Neural cell (in vitro differentiated cells): ENCODE measurements around the gene CYRIA.

Experiments used
- EZH2 ChIP-seq: fragments of 200-600, 300-800 bp; shearing (Covaris generic), sonication (generic); IDR thresholded peaks from 2 replicates; pipeline ENCODE4 v1.6.1; 2014; ENCODE audit warnings: antibody characterized with exemption, low read length, borderline replicate concordance, mild to moderate bottlenecking; ENCODE audit not compliant: insufficient read depth, poor library complexity, severe bottlenecking
- POLR2AphosphoS5 ChIP-seq: IDR thresholded peaks from 2 replicates; pipeline ENCODE4 v1.6.1; 2012
- TF ChIP-seq, protein P1 (sequence below): fragments of 450-650 bp; IDR thresholded peaks from 2 replicates; pipeline ENCODE4 v1.5.1; 2014; ENCODE audit warnings: antibody characterized with exemption, mild to moderate bottlenecking, moderate library complexity; ENCODE audit not compliant: poor library complexity, severe bottlenecking
- TF ChIP-seq, protein P2 (sequence below): IDR thresholded peaks from 2 replicates; pipeline ENCODE4 v1.6.1; 2012; ENCODE audit warnings: borderline replicate concordance

DNA sequence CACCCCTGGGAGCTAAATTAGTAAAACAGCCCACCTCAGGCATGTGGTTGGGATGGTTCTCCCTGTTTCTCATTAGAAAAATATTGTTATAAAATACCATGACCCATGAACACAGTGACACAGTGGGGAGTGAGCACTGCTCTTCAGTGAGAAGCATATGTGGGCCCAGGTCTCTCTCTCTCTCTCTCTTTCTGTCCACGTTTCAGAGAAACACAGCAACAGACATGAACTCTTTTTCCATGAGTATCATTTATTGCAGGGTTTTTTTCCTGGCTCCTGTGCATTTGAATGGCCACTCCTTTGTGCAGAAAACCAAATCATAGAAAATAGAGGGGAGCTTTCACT lies 41.2 kb downstream of the CYRIA start:
- TF ChIP-seq, protein P1, sequence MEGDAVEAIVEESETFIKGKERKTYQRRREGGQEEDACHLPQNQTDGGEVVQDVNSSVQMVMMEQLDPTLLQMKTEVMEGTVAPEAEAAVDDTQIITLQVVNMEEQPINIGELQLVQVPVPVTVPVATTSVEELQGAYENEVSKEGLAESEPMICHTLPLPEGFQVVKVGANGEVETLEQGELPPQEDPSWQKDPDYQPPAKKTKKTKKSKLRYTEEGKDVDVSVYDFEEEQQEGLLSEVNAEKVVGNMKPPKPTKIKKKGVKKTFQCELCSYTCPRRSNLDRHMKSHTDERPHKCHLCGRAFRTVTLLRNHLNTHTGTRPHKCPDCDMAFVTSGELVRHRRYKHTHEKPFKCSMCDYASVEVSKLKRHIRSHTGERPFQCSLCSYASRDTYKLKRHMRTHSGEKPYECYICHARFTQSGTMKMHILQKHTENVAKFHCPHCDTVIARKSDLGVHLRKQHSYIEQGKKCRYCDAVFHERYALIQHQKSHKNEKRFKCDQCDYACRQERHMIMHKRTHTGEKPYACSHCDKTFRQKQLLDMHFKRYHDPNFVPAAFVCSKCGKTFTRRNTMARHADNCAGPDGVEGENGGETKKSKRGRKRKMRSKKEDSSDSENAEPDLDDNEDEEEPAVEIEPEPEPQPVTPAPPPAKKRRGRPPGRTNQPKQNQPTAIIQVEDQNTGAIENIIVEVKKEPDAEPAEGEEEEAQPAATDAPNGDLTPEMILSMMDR: no peak
- TF ChIP-seq, protein P2, sequence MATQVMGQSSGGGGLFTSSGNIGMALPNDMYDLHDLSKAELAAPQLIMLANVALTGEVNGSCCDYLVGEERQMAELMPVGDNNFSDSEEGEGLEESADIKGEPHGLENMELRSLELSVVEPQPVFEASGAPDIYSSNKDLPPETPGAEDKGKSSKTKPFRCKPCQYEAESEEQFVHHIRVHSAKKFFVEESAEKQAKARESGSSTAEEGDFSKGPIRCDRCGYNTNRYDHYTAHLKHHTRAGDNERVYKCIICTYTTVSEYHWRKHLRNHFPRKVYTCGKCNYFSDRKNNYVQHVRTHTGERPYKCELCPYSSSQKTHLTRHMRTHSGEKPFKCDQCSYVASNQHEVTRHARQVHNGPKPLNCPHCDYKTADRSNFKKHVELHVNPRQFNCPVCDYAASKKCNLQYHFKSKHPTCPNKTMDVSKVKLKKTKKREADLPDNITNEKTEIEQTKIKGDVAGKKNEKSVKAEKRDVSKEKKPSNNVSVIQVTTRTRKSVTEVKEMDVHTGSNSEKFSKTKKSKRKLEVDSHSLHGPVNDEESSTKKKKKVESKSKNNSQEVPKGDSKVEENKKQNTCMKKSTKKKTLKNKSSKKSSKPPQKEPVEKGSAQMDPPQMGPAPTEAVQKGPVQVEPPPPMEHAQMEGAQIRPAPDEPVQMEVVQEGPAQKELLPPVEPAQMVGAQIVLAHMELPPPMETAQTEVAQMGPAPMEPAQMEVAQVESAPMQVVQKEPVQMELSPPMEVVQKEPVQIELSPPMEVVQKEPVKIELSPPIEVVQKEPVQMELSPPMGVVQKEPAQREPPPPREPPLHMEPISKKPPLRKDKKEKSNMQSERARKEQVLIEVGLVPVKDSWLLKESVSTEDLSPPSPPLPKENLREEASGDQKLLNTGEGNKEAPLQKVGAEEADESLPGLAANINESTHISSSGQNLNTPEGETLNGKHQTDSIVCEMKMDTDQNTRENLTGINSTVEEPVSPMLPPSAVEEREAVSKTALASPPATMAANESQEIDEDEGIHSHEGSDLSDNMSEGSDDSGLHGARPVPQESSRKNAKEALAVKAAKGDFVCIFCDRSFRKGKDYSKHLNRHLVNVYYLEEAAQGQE: no peak
- TF ChIP-seq POLR2AphosphoS5 (no peak), EZH2 (no peak)
